ENCODE results near the gene LRP2BP. TPM values are rescaled to one million over a fixed set of nuclear protein-coding genes. Genes with fewer than 3 reads are reported as not detected.

Gene LRP2BP
- total and polyA plus RNA-seq, 2 of the 4 experiments (the other 2 are of a cell fraction): 0.10 to 0.18 TPM

GRCh38 chr4:185352202-185352601 is 43.5 kb downstream of the LRP2BP start:
- no peaks in the 10 kb centered on the region; the same call in 1 of the 2 replicates for H3K4me1 ChIP-seq (ENCODE audit: control insufficient read depth, insufficient read depth, low read length)
- no peaks in the 10 kb centered on the region for H4K20me1 ChIP-seq (ENCODE audit: insufficient read depth, low read length)
- no peak overlapping the region for H2BK20ac ChIP-seq (ENCODE audit: low read depth, low read length)
- no peak overlapping the region for H3K9ac ChIP-seq (ENCODE audit: low read depth, low read length)
- H3K23ac ChIP-seq (ENCODE audit: low read depth, low read length): no peak overlapping the region
- peaks cover 7% of the 10 kb centered on the region; the same call in 1 of the 2 replicates for H3K9me1 ChIP-seq (ENCODE audit: insufficient read depth, low read length)
- POLR2A ChIA-PET (ENCODE audit: unreplicated experiment): no interaction called here
- H3K14ac ChIP-seq (replicated peaks; ENCODE audit: low read depth, low read length): no peak overlapping the region
- no TSS peak for BruUV-seq (replicated peaks)
- ATAC-seq (ENCODE audit: low read depth) (no peak), DNase-seq (no peak)
- H2AFZ ChIP-seq (replicated peaks; ENCODE audit: low read length, poor library complexity): no peak overlapping the region
- no peak overlapping the region for H2AK5ac ChIP-seq (ENCODE audit: low read depth, low read length)
- no peak overlapping the region for H3K4me3 ChIP-seq (ENCODE audit: insufficient read depth, low read depth, low read length)
- no peak overlapping the region for H3K4ac ChIP-seq (ENCODE audit: low read depth, low read length)
- intact Hi-C loops (cut with micrococcal nuclease): no loop called here
- H2AK9ac ChIP-seq (replicated peaks; ENCODE audit: low read depth, low read length, poor library complexity): no peak overlapping the region
- in situ Hi-C loops (cut with MboI; ENCODE audit: low sequenced_read_pairs): no loop called here
- H3K18ac ChIP-seq (ENCODE audit: low read depth, low read length): no peak overlapping the region
- dilution Hi-C loops (cut with HindIII; ENCODE audit: low sequenced_read_pairs, unreplicated experiment): no loop called here
- 86% methylated on average over 6 of the region's 7 CpGs; no CpG with 5 or more reads in 1 of the 2 experiments for WGBS, 2 experiments (ENCODE audit: extremely low coverage in 2 of 2, insufficient read length in 1 of 2)
- no peak overlapping the region for H3K4me2 ChIP-seq (ENCODE audit: low read depth, low read length)
- no peak overlapping the region for H3K27ac ChIP-seq (ENCODE audit: insufficient read depth, low read length)
- no peak overlapping the region for H4K91ac ChIP-seq (ENCODE audit: insufficient read depth, low read depth, low read length)
- H2BK15ac ChIP-seq (ENCODE audit: low read depth, low read length): no peak overlapping the region
- H3K36me3 ChIP-seq (ENCODE audit: control insufficient read depth, insufficient read depth, low read length): peaks cover 14% of the 10 kb centered on the region
- H2BK5ac ChIP-seq (ENCODE audit: low read depth, low read length, poor library complexity, severe bottlenecking): no peak overlapping the region
- H3K9me3 ChIP-seq (ENCODE audit: control insufficient read depth, insufficient read depth, low read length): no peaks in the 10 kb centered on the region
- H3K56ac ChIP-seq (ENCODE audit: extremely low read depth, insufficient read depth, low read length): no peak overlapping the region
- no peak overlapping the region for H4K5ac ChIP-seq (ENCODE audit: low read depth, low read length)
- no peak overlapping the region for H4K8ac ChIP-seq (ENCODE audit: low read depth in 2 of 2, low read length in 2 of 2)
- TF ChIP-seq SMC3 (IDR thresholded peaks at IDR 0.05; ENCODE audit: low read depth, low read length): no peak
- no peak for TF ChIP-seq FOS (IDR thresholded peaks at IDR 0.05; ENCODE audit: low read depth, low read length)
- no peak for TF ChIP-seq RFX5 (IDR thresholded peaks at IDR 0.05; ENCODE audit: low read depth, low read length)
- H2BK120ac ChIP-seq (ENCODE audit: low read depth, low read length): no peak overlapping the region
- H3K79me1 ChIP-seq (ENCODE audit: low read depth in 1 of 2, low read length in 2 of 2): no peaks in the 10 kb centered on the region; a peak in 1 of 4 replicates
- no peaks in the 10 kb centered on the region for H3K27me3 ChIP-seq (ENCODE audit: control insufficient read depth, insufficient read depth, low read length)
- CTCF ChIA-PET: interaction anchor here (0.8 kb wide), 1 partner anchor 13 kb away, joined by 3 read pairs; no protein-coding TSS in a partner anchor

Measured in IMR-90 (cell line).